PC-9 (cell line): ENCODE measurements around the gene STARD4. TPM values are rescaled to one million over a fixed set of nuclear protein-coding genes. Genes with fewer than 3 reads are reported as not detected.

ENCODE experiments used
- BruUV-seq: library from RNA; stranded (reverse); fragments of 400-500 nt; replicated peaks from 2 replicates; lab custom pipeline; 2021; lab: Mats Ljungman, UMichigan
- CTCF ChIA-PET: fragments of 300-600 bp; sonication (Branson Sonifier 250); formaldehyde crosslinking; loops from one replicate; lab custom pipeline; 2022; ENCODE audit warnings: antibody characterized with exemption; lab: Charles Lee
- POLR2A ChIA-PET: fragments of 300-600 bp; sonication (Branson Sonifier 250); formaldehyde crosslinking; loops from one replicate; lab custom pipeline; 2022; ENCODE audit warnings: antibody characterized with exemption; ENCODE audit not compliant: unreplicated experiment; lab: Charles Lee
- DNase-seq, 2 experiments: peaks; one replicate each; pipeline versions ENCODE4 v3.0.0 to v3.0.0-alpha.2; 2015 to 2022; ENCODE audit warnings: mixed read lengths in 1 of 2
- H2AFZ ChIP-seq: fragments of 200-600 bp; sonication (generic); 2 replicates; pipeline ENCODE4 v1.8.1; 2017; ENCODE audit warnings: antibody characterized with exemption
- H3F3A ChIP-seq: fragments of 200-600 bp; sonication (generic); 2 replicates; pipeline ENCODE4 v1.8.1; 2017; ENCODE audit warnings: antibody characterized with exemption, mild to moderate bottlenecking, low read depth; ENCODE audit not compliant: insufficient read depth
- H3K27ac ChIP-seq: fragments of 200-600 bp; sonication (generic); 2 replicates; pipeline ENCODE4 v1.6.1; 2016; ENCODE audit warnings: mixed run types
- H3K27me3 ChIP-seq: fragments of 200-600 bp; sonication (generic); 2 replicates; pipeline ENCODE4 v1.6.1; 2016; ENCODE audit warnings: low read depth, mixed run types; ENCODE audit not compliant: insufficient read depth
- H3K36me3 ChIP-seq: fragments of 200-600 bp; sonication (generic); 2 replicates; pipeline ENCODE4 v1.6.1; 2016; ENCODE audit warnings: low read depth, mixed run types
- H3K4me1 ChIP-seq: fragments of 200-600 bp; sonication (generic); replicated peaks from 2 replicates; pipeline ENCODE4 v1.6.1; 2016; ENCODE audit warnings: mixed run types; ENCODE audit not compliant: insufficient read depth
- H3K4me2 ChIP-seq: fragments of 200-600 bp; sonication (generic); 2 replicates; pipeline ENCODE4 v1.6.1; 2017; ENCODE audit warnings: mixed run types
- H3K4me3 ChIP-seq: fragments of 200-600 bp; sonication (generic); 2 replicates; pipeline ENCODE4 v1.6.1; 2016; ENCODE audit warnings: mixed run types
- H3K79me2 ChIP-seq: fragments of 200-600 bp; sonication (generic); 2 replicates; pipeline ENCODE4 v1.6.1; 2017; ENCODE audit warnings: low read depth, mixed run types
- H3K9me2 ChIP-seq: fragments of 200-600 bp; sonication (generic); 2 replicates; pipeline ENCODE4 v1.8.1; 2017; ENCODE audit warnings: mild to moderate bottlenecking; ENCODE audit not compliant: insufficient read depth
- H3K9me3 ChIP-seq: fragments of 200-600 bp; sonication (generic); 2 replicates; pipeline ENCODE4 v1.8.1; 2016; ENCODE audit warnings: low read depth; ENCODE audit not compliant: insufficient read depth
- H4K20me1 ChIP-seq: fragments of 200-600 bp; sonication (generic); 2 replicates; pipeline ENCODE4 v1.8.1; 2017; ENCODE audit not compliant: insufficient read depth
- CTCF ChIP-seq: fragments of 200-600 bp; sonication (generic); conservative IDR thresholded peaks from 2 replicates; pipeline ENCODE4 v1.6.1; 2017; ENCODE audit warnings: mixed run types, antibody characterized with exemption, mild to moderate bottlenecking, moderate library complexity
- EZH2 ChIP-seq: fragments of 200-600 bp; sonication (generic); IDR thresholded peaks from 2 replicates; pipeline ENCODE4 v1.8.0; 2017; ENCODE audit warnings: antibody characterized with exemption, low read depth
- intact Hi-C: fragments of 100-400 bp; cut with micrococcal nuclease; formaldehyde crosslinking; loops from one replicate; pipeline ENCODE4 v1.10.0; 2022; ENCODE audit not compliant: unreplicated experiment
- total RNA-seq: library from RNA; stranded (reverse); gene quantifications from 2 replicates; pipeline ENCODE4 v1.2.3, GENCODE V29; 2021

The STARD4 gene
- total RNA-seq, 1 experiment from 2014 or later: 6.4 TPM

- H3K4me3 ChIP-seq: no peak overlapping the region
- no peaks in the 10 kb centered on the region for H3K4me1 ChIP-seq
- DNase-seq: no peak
- H3K27me3 ChIP-seq: no peaks in the 10 kb centered on the region
- no peaks in the 10 kb centered on the region for H3K9me3 ChIP-seq
- H2AFZ ChIP-seq: no peak overlapping the region
- ChIA-PET POLR2A (no interaction called here), CTCF (no interaction called here)
- BruUV-seq: no TSS peak
- H3K79me2 ChIP-seq: no peaks in the 10 kb centered on the region
- H3K9me2 ChIP-seq: no peaks in the 10 kb centered on the region
- no peaks in the 10 kb centered on the region for H4K20me1 ChIP-seq
- TF ChIP-seq CTCF (no peak), EZH2 (no peak)
- H3F3A ChIP-seq: no peaks in the 10 kb centered on the region
- H3K4me2 ChIP-seq: no peak overlapping the region
- no peaks in the 10 kb centered on the region for H3K36me3 ChIP-seq
- H3K27ac ChIP-seq: no peak overlapping the region
- intact Hi-C loops: no loop called here
Measured at GRCh38 chr5:111494355-111494999, 17.9 kb downstream of the STARD4 start.

- DNase-seq: no peak
- H3K79me2 ChIP-seq: no peaks in the 10 kb centered on the region
- TF ChIP-seq CTCF (no peak), EZH2 (no peak)
- H3F3A ChIP-seq: no peaks in the 10 kb centered on the region
- no peak overlapping the region for H3K27ac ChIP-seq
- no peaks in the 10 kb centered on the region for H3K27me3 ChIP-seq
- no peaks in the 10 kb centered on the region for H4K20me1 ChIP-seq
- H3K4me3 ChIP-seq: no peak overlapping the region
- no peaks in the 10 kb centered on the region for H3K9me2 ChIP-seq
- ChIA-PET CTCF (no interaction called here), POLR2A (no interaction called here)
- peak overlapping the region; percentile 8; the same call in 1 of the 2 replicates for H2AFZ ChIP-seq
- intact Hi-C loops: no loop called here
- H3K4me2 ChIP-seq: no peak overlapping the region
- no peaks in the 10 kb centered on the region for H3K9me3 ChIP-seq
- H3K4me1 ChIP-seq: no peaks in the 10 kb centered on the region
- H3K36me3 ChIP-seq: no peaks in the 10 kb centered on the region
- BruUV-seq: no TSS peak
Measured at GRCh38 chr5:111493031-111493430, 19.3 kb downstream of the STARD4 start.

GRCh38 chr5:111488353-111488752 lies 24.0 kb downstream of the STARD4 start:
- no peaks in the 10 kb centered on the region for H4K20me1 ChIP-seq
- H3K9me3 ChIP-seq: no peaks in the 10 kb centered on the region
- no peak for TF ChIP-seq CTCF
- TF ChIP-seq EZH2: no peak
- no peaks in the 10 kb centered on the region for H3K79me2 ChIP-seq
- no peaks in the 10 kb centered on the region for H3K9me2 ChIP-seq
- POLR2A ChIA-PET: no interaction called here
- H3K4me2 ChIP-seq: no peak overlapping the region
- H3K4me3 ChIP-seq: no peak overlapping the region
- H3K27ac ChIP-seq: no peak overlapping the region
- no peaks in the 10 kb centered on the region for H3K36me3 ChIP-seq
- BruUV-seq: no TSS peak
- intact Hi-C loops: no loop called here
- DNase-seq: no peak
- no peak overlapping the region for H2AFZ ChIP-seq
- H3K4me1 ChIP-seq: no peaks in the 10 kb centered on the region
- CTCF ChIA-PET: no interaction called here
- no peaks in the 10 kb centered on the region for H3F3A ChIP-seq
- H3K27me3 ChIP-seq: no peaks in the 10 kb centered on the region
